Measurements from ENCODE around the gene ADAMTSL1.

Gene ADAMTSL1

DNA sequence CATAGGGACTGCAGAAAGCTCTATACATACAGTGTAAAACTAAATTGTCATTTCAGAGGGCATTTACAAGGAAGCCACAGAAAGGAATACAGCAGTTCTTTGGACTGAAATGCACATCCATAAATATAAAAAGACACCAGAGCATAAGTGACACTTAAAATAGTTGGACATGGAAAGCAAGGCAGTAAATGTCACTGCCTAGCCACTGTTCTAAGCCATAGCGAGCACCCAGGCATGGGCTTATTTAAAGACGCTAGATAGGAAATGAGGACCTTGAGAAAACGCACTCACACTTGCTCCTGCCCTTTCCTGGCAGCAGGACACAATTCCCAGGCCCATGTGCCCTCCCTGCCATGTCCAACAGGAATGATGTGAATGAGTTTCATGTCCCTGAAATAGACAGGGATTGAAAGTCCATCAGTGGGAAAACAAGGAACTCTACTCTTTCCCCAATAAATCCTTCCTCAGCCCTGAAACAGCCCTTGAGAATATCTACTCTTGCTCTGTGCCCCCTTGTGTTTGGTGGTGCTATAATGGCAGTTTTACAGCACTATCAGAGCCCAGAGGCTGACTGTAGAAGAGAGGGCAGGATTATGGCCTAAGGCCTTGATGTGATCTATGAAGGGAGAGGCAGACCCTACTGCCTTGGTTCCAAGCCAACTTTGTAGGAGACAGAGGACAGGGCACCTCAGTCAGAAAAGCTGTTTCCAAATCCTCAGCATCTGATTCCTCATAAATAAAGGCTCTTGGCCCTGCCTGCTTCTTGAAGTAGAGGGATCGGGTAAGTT is 376.1 kb downstream of the ADAMTSL1 start:
- Histone ChIP-seq H3K4me3 (ENCODE audit: low read length) (no peak overlapping the region), H3K4me1 (ENCODE audit: control insufficient read depth, insufficient read depth, low read length) (peaks cover 9% of the 10 kb centered on the region), H3K9ac (ENCODE audit: low read length) (no peak overlapping the region), H3K36me3 (ENCODE audit: control insufficient read depth, insufficient read depth, low read length) (no peaks in the 10 kb centered on the region), H3K27ac (ENCODE audit: low read depth, low read length) (no peak overlapping the region), H3K27me3 (ENCODE audit: control insufficient read depth, insufficient read depth, low read length) (no peaks in the 10 kb centered on the region)

DNA sequence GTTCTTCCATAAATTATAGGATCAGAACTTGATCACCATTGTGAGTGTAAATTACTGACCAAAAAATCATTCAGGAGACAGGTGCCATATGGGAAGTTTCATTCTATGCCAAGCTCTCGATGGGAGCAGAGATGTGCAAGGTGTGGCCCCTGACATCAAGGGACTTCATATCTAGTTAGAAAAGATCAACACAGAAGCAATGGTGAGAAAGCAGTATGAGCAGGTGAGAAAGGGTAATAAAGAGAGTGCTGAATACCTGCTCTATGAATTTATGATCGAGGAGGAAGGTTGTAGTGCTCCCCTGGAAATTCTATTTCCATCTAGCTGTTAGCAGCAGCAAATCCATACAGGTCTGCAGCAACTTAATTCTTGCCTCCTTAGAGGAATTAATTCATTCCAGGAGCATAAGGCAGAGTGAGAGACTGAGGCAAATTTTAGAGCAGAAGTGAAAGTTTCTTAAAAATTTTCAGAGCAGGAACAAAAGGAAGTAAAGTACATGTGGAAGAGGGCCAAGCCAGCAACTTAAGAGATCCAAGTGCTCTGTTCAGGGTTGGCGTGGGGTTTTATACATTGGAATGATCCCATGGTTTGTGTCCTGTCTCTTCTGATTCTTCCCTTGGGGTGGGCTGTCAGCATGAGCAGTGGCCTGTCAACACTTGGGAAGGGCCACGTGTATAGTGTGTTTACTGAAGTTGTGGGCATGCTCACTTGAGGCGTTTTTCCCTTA is 377.3 kb downstream of the ADAMTSL1 start:
- Histone ChIP-seq H3K27me3 (ENCODE audit: control insufficient read depth, insufficient read depth, low read length) (no peaks in the 10 kb centered on the region), H3K27ac (ENCODE audit: low read depth, low read length) (no peak overlapping the region), H3K4me3 (ENCODE audit: low read length) (no peak overlapping the region), H3K9ac (ENCODE audit: low read length) (no peak overlapping the region), H3K36me3 (ENCODE audit: control insufficient read depth, insufficient read depth, low read length) (no peaks in the 10 kb centered on the region), H3K4me1 (ENCODE audit: control insufficient read depth, insufficient read depth, low read length) (peaks cover 9% of the 10 kb centered on the region)

DNA sequence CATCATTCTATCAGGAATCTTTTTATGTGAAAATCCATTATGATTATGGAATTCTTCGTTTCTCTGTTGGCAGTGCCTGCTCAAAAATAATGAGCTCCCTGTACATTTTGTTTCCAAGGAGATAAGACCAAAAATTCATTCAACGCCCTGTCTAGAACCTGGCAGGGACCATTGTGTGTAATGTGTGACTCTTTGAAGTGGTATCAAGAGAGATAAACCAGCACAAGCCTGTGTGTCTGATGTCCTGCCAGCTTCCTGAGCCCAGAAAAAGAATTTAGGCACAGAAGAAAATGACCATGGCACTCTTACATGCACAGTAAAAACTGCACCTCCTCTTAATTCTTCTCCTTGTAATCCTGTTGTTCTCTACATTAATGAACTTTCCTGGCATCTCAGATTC is 381.7 kb downstream of the ADAMTSL1 start:
- Histone ChIP-seq H3K27ac (ENCODE audit: low read depth, low read length) (no peak overlapping the region), H3K4me1 (ENCODE audit: control insufficient read depth, insufficient read depth, low read length) (peaks cover 2% of the 10 kb centered on the region)

DNA sequence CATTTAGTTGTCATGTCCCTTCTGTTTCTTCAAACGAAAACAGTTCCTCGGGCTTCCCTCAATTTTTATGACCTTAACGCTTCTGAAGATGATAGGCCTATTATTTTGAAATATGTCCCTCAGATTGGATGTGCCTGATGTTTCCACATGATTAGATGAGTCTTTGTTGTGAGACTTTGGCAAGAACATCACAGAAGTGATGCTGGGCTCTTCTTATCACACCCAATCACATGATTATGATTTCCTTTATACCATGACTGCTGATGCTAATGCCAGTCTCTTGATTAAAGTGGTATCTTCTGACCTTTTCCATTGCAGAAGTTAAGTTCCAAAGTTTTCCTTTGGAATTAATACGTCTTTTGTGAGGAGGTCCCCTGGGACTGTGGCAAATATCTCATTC is 383.4 kb downstream of the ADAMTSL1 start:
- Histone ChIP-seq H3K27me3 (ENCODE audit: control insufficient read depth, insufficient read depth, low read length) (no peaks in the 10 kb centered on the region), H3K9ac (ENCODE audit: low read length) (no peak overlapping the region), H3K27ac (ENCODE audit: low read depth, low read length) (no peak overlapping the region), H3K4me1 (ENCODE audit: control insufficient read depth, insufficient read depth, low read length) (peaks cover 12% of the 10 kb centered on the region), H3K36me3 (ENCODE audit: control insufficient read depth, insufficient read depth, low read length) (no peaks in the 10 kb centered on the region), H3K4me3 (ENCODE audit: low read length) (no peak overlapping the region)

More for the DNA sequence above, 381.7 kb downstream of the ADAMTSL1 start:
- Histone ChIP-seq H3K36me3 (ENCODE audit: control insufficient read depth, insufficient read depth, low read length) (no peaks in the 10 kb centered on the region), H3K9ac (ENCODE audit: low read length) (no peak overlapping the region), H3K4me3 (ENCODE audit: low read length) (no peak overlapping the region), H3K27me3 (ENCODE audit: control insufficient read depth, insufficient read depth, low read length) (no peaks in the 10 kb centered on the region)

GRCh38 chr9:18857769-18858168 is 383.8 kb downstream of the ADAMTSL1 start:
- H3K9ac ChIP-seq (ENCODE audit: low read length), result no peak overlapping the region
- H3K36me3 ChIP-seq (ENCODE audit: control insufficient read depth, insufficient read depth, low read length), result no peaks in the 10 kb centered on the region
- no peak overlapping the region for H3K4me3 ChIP-seq (ENCODE audit: low read length)
- H3K27ac ChIP-seq (ENCODE audit: low read depth, low read length), result no peak overlapping the region
- peaks cover 12% of the 10 kb centered on the region for H3K4me1 ChIP-seq (ENCODE audit: control insufficient read depth, insufficient read depth, low read length)
- H3K27me3 ChIP-seq (ENCODE audit: control insufficient read depth, insufficient read depth, low read length), result no peaks in the 10 kb centered on the region

GRCh38 chr9:18861609-18862544 is 387.9 kb downstream of the ADAMTSL1 start:
- H3K4me1 ChIP-seq (ENCODE audit: control insufficient read depth, insufficient read depth, low read length), result peaks cover 12% of the 10 kb centered on the region
- no peak overlapping the region for H3K9ac ChIP-seq (ENCODE audit: low read length)
- peak overlapping the region; percentile 40 for H3K27ac ChIP-seq (ENCODE audit: low read depth, low read length)
- H3K36me3 ChIP-seq (ENCODE audit: control insufficient read depth, insufficient read depth, low read length), result no peaks in the 10 kb centered on the region
- H3K27me3 ChIP-seq (ENCODE audit: control insufficient read depth, insufficient read depth, low read length), result no peaks in the 10 kb centered on the region
- H3K4me3 ChIP-seq (ENCODE audit: low read length), result peak overlapping the region; percentile 19

DNA sequence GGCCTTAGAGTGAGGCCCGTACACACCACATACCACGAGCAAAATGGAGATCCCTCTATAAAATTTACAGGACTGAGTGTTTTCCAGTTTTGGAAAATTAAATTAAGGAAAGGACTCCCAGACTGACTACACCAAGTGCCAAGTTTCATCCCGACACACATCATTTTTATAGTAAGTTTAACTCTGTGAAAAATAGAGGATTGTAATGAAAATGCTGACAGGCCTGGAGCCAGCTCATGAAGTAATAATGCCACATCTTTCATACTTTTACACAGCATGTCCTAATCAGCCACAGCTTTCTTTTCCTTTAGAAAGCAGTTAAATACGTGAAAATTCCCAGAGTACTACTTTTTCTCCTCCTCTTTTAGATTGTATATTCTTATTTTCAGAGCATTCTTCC is 389.8 kb downstream of the ADAMTSL1 start:
- Histone ChIP-seq H3K4me3 (ENCODE audit: low read length) (no peak overlapping the region), H3K9ac (ENCODE audit: low read length) (no peak overlapping the region), H3K4me1 (ENCODE audit: control insufficient read depth, insufficient read depth, low read length) (peaks cover 12% of the 10 kb centered on the region), H3K27ac (ENCODE audit: low read depth, low read length) (no peak overlapping the region), H3K36me3 (ENCODE audit: control insufficient read depth, insufficient read depth, low read length) (no peaks in the 10 kb centered on the region), H3K27me3 (ENCODE audit: control insufficient read depth, insufficient read depth, low read length) (no peaks in the 10 kb centered on the region)

- no peak overlapping the region for H3K27ac ChIP-seq (ENCODE audit: low read depth, low read length)
- H3K4me1 ChIP-seq (ENCODE audit: control insufficient read depth, insufficient read depth, low read length), result peaks cover 12% of the 10 kb centered on the region
- no peak overlapping the region for H3K9ac ChIP-seq (ENCODE audit: low read length)
- H3K4me3 ChIP-seq (ENCODE audit: low read length), result no peak overlapping the region
- no peaks in the 10 kb centered on the region for H3K27me3 ChIP-seq (ENCODE audit: control insufficient read depth, insufficient read depth, low read length)
- H3K36me3 ChIP-seq (ENCODE audit: control insufficient read depth, insufficient read depth, low read length), result no peaks in the 10 kb centered on the region
Observed at GRCh38 chr9:18864516-18864915, 390.6 kb downstream of the ADAMTSL1 start.

- Histone ChIP-seq H3K36me3 (ENCODE audit: control insufficient read depth, insufficient read depth, low read length) (no peaks in the 10 kb centered on the region), H3K4me3 (ENCODE audit: low read length) (no peak overlapping the region), H3K27me3 (ENCODE audit: control insufficient read depth, insufficient read depth, low read length) (no peaks in the 10 kb centered on the region), H3K4me1 (ENCODE audit: control insufficient read depth, insufficient read depth, low read length) (peaks cover 12% of the 10 kb centered on the region), H3K9ac (ENCODE audit: low read length) (no peak overlapping the region), H3K27ac (ENCODE audit: low read depth, low read length) (no peak overlapping the region)
Observed at GRCh38 chr9:18865542-18865941, 391.6 kb downstream of the ADAMTSL1 start.

- no peaks in the 10 kb centered on the region for H3K36me3 ChIP-seq (ENCODE audit: control insufficient read depth, insufficient read depth, low read length)
- H3K9ac ChIP-seq (ENCODE audit: low read length), result no peak overlapping the region
- peaks cover 11% of the 10 kb centered on the region for H3K4me1 ChIP-seq (ENCODE audit: control insufficient read depth, insufficient read depth, low read length)
- H3K4me3 ChIP-seq (ENCODE audit: low read length), result no peak overlapping the region
- H3K27me3 ChIP-seq (ENCODE audit: control insufficient read depth, insufficient read depth, low read length), result no peaks in the 10 kb centered on the region
- H3K27ac ChIP-seq (ENCODE audit: low read depth, low read length), result no peak overlapping the region
Observed at GRCh38 chr9:18866121-18866831, 392.3 kb downstream of the ADAMTSL1 start.

- no peak overlapping the region for H3K4me3 ChIP-seq (ENCODE audit: low read length)
- H3K4me1 ChIP-seq (ENCODE audit: control insufficient read depth, insufficient read depth, low read length), result no peaks in the 10 kb centered on the region
Observed at GRCh38 chr9:18869725-18870124, 395.8 kb downstream of the ADAMTSL1 start.

GRCh38 chr9:18874069-18874468 is 400.1 kb downstream of the ADAMTSL1 start:
- Histone ChIP-seq H3K36me3 (ENCODE audit: control insufficient read depth, insufficient read depth, low read length) (no peaks in the 10 kb centered on the region), H3K4me1 (ENCODE audit: control insufficient read depth, insufficient read depth, low read length) (no peaks in the 10 kb centered on the region), H3K27me3 (ENCODE audit: control insufficient read depth, insufficient read depth, low read length) (no peaks in the 10 kb centered on the region), H3K4me3 (ENCODE audit: low read length) (no peak overlapping the region), H3K9ac (ENCODE audit: low read length) (no peak overlapping the region), H3K27ac (ENCODE audit: low read depth, low read length) (no peak overlapping the region)

More at GRCh38 chr9:18869725-18870124, 395.8 kb downstream of the ADAMTSL1 start:
- H3K27ac ChIP-seq (ENCODE audit: low read depth, low read length), result no peak overlapping the region
- H3K9ac ChIP-seq (ENCODE audit: low read length), result no peak overlapping the region
- no peaks in the 10 kb centered on the region for H3K36me3 ChIP-seq (ENCODE audit: control insufficient read depth, insufficient read depth, low read length)
- no peaks in the 10 kb centered on the region for H3K27me3 ChIP-seq (ENCODE audit: control insufficient read depth, insufficient read depth, low read length)
